Nephron progenitor cell (in vitro differentiated cells): ENCODE data around the gene SMARCA2.

Experiments
- DNase-seq: peaks from one replicate; pipeline ENCODE4 v3.0.0; 2021
- H3K27ac Mint-ChIP-seq: 2 replicates; pipeline ENCODE4 v1.8.0; 2021; ENCODE audit warnings: mild to moderate bottlenecking, moderate library complexity, mixed read lengths
- H3K27me3 Mint-ChIP-seq: 2 replicates; pipeline ENCODE4 v1.8.0; 2021; ENCODE audit warnings: mild to moderate bottlenecking, low read depth, mixed read lengths; ENCODE audit not compliant: poor library complexity
- H3K36me3 Mint-ChIP-seq: 2 replicates; pipeline ENCODE4 v1.8.0; 2021; ENCODE audit warnings: low read depth, mixed read lengths
- H3K4me1 Mint-ChIP-seq: 2 replicates; pipeline ENCODE4 v1.8.0; 2021; ENCODE audit warnings: mixed read lengths
- H3K4me3 Mint-ChIP-seq: 2 replicates; pipeline ENCODE4 v1.8.0; 2021; ENCODE audit warnings: mild to moderate bottlenecking, moderate library complexity, mixed read lengths
- H3K9me3 Mint-ChIP-seq: 2 replicates; pipeline ENCODE4 v1.8.0; 2021; ENCODE audit warnings: mild to moderate bottlenecking, moderate library complexity, mixed read lengths
- TF ChIP-seq, protein P1 (sequence below): fragments of 200-600 bp; sonication (generic); IDR thresholded peaks from 2 replicates; pipeline ENCODE4 v1.5.0; 2021; ENCODE audit warnings: antibody characterized with exemption

SMARCA2 gene

DNA sequence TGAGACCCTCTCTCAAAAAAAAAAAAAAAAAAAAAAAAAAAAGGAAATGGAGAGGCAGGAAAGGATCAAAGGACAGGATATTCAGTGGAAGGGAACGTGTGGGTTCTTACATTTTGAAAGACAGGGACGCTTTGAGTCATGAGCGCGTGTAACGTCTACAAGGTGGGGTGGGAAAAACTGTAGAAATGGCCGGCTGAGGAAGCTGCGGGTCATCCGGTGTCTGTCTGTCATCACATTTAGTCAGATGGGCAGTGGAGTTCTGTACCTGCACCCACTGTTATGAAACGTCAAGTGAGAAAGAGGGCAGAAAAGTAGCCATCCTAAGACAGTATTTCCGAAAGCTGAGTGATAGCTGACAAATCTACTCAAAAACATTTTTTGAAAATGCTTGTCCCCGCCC is 159.8 kb downstream of the SMARCA2 start:
- Mint-ChIP-seq H3K36me3 (peaks cover 15% of the 10 kb centered on the region), H3K27ac (peak overlapping the region; percentile 74), H3K4me1 (peaks cover 10% of the 10 kb centered on the region), H3K9me3 (peaks cover 6% of the 10 kb centered on the region), H3K27me3 (no peaks in the 10 kb centered on the region), H3K4me3 (no peak overlapping the region)
- DNase-seq, result no peak
- TF ChIP-seq, protein P1, sequence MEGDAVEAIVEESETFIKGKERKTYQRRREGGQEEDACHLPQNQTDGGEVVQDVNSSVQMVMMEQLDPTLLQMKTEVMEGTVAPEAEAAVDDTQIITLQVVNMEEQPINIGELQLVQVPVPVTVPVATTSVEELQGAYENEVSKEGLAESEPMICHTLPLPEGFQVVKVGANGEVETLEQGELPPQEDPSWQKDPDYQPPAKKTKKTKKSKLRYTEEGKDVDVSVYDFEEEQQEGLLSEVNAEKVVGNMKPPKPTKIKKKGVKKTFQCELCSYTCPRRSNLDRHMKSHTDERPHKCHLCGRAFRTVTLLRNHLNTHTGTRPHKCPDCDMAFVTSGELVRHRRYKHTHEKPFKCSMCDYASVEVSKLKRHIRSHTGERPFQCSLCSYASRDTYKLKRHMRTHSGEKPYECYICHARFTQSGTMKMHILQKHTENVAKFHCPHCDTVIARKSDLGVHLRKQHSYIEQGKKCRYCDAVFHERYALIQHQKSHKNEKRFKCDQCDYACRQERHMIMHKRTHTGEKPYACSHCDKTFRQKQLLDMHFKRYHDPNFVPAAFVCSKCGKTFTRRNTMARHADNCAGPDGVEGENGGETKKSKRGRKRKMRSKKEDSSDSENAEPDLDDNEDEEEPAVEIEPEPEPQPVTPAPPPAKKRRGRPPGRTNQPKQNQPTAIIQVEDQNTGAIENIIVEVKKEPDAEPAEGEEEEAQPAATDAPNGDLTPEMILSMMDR, result no peak

DNA sequence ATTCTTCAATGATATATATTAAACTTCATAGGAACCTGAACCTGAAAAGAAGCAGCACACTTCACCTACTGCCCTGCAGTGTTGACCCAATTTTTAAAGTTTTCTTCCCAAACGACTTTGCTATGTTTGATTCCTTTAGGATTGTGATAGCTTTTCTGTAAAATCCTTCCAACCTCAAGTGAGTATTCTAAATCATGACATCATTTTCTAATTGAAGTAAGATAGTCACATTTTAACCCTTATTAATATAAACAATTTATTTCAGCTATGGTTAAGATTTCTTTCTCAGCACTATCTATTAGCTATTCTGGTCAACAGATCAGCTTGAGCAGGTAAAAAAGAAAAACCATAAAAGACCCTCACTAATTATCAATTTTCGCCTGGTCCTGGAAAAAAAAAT is 162.0 kb downstream of the SMARCA2 start:
- peaks cover 15% of the 10 kb centered on the region for H3K4me1 Mint-ChIP-seq
- TF ChIP-seq, protein P1, result no peak

DNA sequence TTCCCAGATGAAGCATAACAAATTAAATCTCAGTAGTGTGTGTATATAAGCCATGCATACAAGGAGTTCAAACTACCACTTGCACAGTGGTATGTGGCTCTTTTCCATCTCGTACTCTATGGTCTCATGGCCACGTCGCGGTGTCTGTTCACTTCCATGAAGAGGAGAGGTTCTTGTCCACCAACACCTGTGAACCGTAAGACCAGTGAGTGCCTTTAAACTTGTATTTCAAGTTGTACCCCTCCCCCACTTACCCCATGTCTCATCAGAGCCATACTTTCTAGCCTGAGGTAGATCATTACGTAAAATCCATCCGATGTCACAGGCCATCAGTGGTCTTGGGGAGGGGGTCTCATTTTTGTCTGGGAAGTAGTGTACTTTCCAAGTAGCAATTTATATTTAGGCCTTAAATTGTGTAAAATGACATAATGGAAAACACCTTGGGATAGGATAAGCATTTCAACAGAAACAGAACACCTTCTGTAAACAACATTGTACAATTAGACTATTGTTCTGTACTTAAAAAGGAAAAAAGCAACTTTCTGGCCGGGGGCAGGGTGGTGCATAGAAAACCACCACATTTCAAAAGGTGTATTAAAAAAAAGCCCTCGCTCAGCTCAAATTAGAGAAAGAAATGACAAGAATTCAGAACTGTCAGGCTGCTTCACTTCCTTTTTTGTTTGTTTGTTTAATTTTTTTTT is 163.0 kb downstream of the SMARCA2 start:
- Mint-ChIP-seq H3K27ac (no peak overlapping the region), H3K36me3 (no peaks in the 10 kb centered on the region), H3K4me3 (no peak overlapping the region), H3K9me3 (no peaks in the 10 kb centered on the region), H3K27me3 (no peaks in the 10 kb centered on the region), H3K4me1 (peaks cover 15% of the 10 kb centered on the region)
- DNase-seq, result no peak
- TF ChIP-seq, protein P1, result no peak

More for the DNA sequence above, 162.0 kb downstream of the SMARCA2 start:
- DNase-seq, result no peak
- no peak overlapping the region for H3K27ac Mint-ChIP-seq
- no peak overlapping the region for H3K4me3 Mint-ChIP-seq
- peaks cover 6% of the 10 kb centered on the region for H3K9me3 Mint-ChIP-seq
- no peaks in the 10 kb centered on the region for H3K27me3 Mint-ChIP-seq
- peaks cover 8% of the 10 kb centered on the region for H3K36me3 Mint-ChIP-seq

DNA sequence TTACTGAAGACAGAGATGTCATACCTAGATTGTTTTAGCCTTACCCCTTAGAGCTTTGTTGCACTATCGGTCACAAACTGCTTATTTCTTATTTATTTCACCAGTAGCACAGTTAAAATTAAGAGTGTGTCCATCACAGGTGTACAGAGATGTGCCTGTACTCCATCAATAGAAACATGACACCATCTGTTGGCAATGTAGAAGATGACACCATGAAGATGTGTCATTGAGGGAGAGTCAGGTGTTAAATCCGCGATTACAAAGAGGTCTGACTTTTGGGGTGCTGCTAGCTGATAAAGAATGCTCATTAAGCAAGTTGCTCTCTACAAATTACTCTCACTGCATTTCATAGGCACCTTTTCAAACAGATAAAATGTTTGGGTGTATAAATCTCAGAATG is 164.4 kb downstream of the SMARCA2 start:
- TF ChIP-seq, protein P1, result no peak
- DNase-seq, result no peak
- no peaks in the 10 kb centered on the region for H3K36me3 Mint-ChIP-seq
- no peaks in the 10 kb centered on the region for H3K27me3 Mint-ChIP-seq
- H3K4me3 Mint-ChIP-seq, result no peak overlapping the region
- H3K27ac Mint-ChIP-seq, result no peak overlapping the region
- peaks cover 14% of the 10 kb centered on the region for H3K4me1 Mint-ChIP-seq
- H3K9me3 Mint-ChIP-seq, result no peaks in the 10 kb centered on the region

DNA sequence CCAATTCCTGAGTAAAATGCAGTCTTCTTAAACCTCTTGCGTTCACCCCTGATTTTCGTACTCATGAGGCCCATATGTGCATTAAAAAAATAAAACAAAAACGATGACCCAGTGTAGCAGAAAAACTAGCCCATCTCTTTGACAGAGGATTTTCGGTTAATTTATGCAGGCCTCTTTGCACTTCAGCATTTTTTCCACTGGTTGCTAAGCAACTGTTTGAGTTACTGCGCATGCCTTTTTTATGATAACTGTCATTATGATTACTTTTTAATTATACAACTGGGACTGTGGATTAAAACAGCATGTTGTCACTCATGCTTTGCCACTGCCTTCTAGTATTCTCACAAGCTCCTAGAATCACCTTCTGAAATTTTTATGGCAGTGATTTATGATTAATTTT is 165.0 kb downstream of the SMARCA2 start:
- H3K36me3 Mint-ChIP-seq, result no peaks in the 10 kb centered on the region
- no peak for DNase-seq
- H3K9me3 Mint-ChIP-seq, result no peaks in the 10 kb centered on the region
- peaks cover 14% of the 10 kb centered on the region for H3K4me1 Mint-ChIP-seq
- H3K27ac Mint-ChIP-seq, result no peak overlapping the region
- TF ChIP-seq, protein P1, result no peak
- H3K4me3 Mint-ChIP-seq, result no peak overlapping the region
- H3K27me3 Mint-ChIP-seq, result no peaks in the 10 kb centered on the region

DNA sequence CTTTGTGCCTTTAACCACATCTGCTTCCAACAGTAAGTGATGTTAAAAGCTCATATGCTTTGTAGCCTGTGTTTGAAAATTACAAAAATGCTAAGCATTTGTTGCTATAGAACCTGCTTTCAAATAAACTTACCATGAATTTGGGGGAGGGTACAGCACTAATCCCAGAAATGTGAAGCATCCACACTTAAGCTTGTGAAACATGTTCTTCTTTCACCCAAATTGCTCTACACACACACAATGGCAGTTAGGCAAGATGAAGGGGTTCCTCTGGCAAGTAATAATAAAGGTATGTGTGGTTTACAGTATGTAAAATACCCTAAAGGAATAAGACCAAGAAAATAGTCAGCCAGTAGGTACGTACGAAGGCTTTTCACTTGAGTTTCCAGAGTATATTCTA is 165.6 kb downstream of the SMARCA2 start:
- TF ChIP-seq, protein P1, result no peak
- DNase-seq, result no peak
- no peaks in the 10 kb centered on the region for H3K27me3 Mint-ChIP-seq
- no peak overlapping the region for H3K27ac Mint-ChIP-seq
- no peak overlapping the region for H3K4me3 Mint-ChIP-seq
- H3K4me1 Mint-ChIP-seq, result peaks cover 14% of the 10 kb centered on the region
- H3K9me3 Mint-ChIP-seq, result no peaks in the 10 kb centered on the region
- no peaks in the 10 kb centered on the region for H3K36me3 Mint-ChIP-seq
